ENCODE measurements around the gene TRAPPC4.
"Not testable (repeated sequence)": the region's sequence is repeated elsewhere in the genome, so short reads cannot be mapped to it uniquely, and the experiment has no call there.

TRAPPC4 gene

GRCh38 chr11:118975771-118976709 is 42.5 kb upstream of the TRAPPC4 start:
- H2AFZ ChIP-seq (ENCODE audit: low read depth, low read length), result no peak overlapping the region
- H3K27me3 ChIP-seq (ENCODE audit: insufficient read depth, low read length, poor library complexity), result no peaks in the 10 kb centered on the region
- H3K4me1 ChIP-seq (ENCODE audit: insufficient read depth, low read length), result no peaks in the 10 kb centered on the region
- DNase-seq (no peak), ATAC-seq (ENCODE audit: insufficient read depth, low read depth) (no peak)
- TF ChIP-seq, protein P1, sequence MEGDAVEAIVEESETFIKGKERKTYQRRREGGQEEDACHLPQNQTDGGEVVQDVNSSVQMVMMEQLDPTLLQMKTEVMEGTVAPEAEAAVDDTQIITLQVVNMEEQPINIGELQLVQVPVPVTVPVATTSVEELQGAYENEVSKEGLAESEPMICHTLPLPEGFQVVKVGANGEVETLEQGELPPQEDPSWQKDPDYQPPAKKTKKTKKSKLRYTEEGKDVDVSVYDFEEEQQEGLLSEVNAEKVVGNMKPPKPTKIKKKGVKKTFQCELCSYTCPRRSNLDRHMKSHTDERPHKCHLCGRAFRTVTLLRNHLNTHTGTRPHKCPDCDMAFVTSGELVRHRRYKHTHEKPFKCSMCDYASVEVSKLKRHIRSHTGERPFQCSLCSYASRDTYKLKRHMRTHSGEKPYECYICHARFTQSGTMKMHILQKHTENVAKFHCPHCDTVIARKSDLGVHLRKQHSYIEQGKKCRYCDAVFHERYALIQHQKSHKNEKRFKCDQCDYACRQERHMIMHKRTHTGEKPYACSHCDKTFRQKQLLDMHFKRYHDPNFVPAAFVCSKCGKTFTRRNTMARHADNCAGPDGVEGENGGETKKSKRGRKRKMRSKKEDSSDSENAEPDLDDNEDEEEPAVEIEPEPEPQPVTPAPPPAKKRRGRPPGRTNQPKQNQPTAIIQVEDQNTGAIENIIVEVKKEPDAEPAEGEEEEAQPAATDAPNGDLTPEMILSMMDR (IDR thresholded peaks at IDR 0.05; ENCODE audit: borderline replicate concordance, extremely low read depth, low read length, poor library complexity, severe bottlenecking), result no peak
- TF ChIP-seq EZH2 (IDR thresholded peaks at IDR 0.05; ENCODE audit: borderline replicate concordance, low read depth, low read length, severe bottlenecking), result no peak
- no peaks in the 10 kb centered on the region for H3K36me3 ChIP-seq (ENCODE audit: insufficient read depth, low read length)
- no peak overlapping the region for H3K4me3 ChIP-seq (ENCODE audit: low read depth in 1 of 2, low read length in 2 of 2)
- H3K9ac ChIP-seq (ENCODE audit: low read depth, low read length), result no peak overlapping the region
- no peaks in the 10 kb centered on the region for H4K20me1 ChIP-seq (ENCODE audit: insufficient read depth, low read length)
- no peak overlapping the region for H3K4me2 ChIP-seq (ENCODE audit: insufficient read depth, low read length)
- H3K9me3 ChIP-seq (ENCODE audit: insufficient read depth, low read length, severe bottlenecking), result no peaks in the 10 kb centered on the region
- no peaks in the 10 kb centered on the region for H3K79me2 ChIP-seq (ENCODE audit: insufficient read depth, low read length)
- no peak overlapping the region for H3K27ac ChIP-seq (ENCODE audit: low read length)

DNA sequence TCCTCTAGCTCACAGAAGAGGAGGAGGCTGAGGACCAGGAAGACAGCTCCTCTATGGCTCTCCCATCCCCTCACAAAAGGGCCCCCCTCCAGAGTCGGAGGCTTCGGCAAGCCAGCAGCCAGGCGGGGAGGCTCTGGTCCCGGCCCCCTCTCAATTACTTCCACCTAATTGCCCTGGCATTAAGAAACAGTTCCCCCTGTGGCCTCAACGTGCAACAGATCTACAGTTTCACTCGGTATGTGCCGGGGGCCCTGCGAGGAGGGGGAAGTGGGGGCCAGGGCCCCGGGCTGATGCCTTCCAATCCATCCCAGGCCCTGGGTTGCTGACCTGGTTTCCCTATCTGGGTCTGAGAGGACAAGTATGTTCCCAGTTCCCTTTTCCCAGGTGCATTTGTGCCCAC is 39.1 kb upstream of the TRAPPC4 start:
- H3K27ac ChIP-seq (ENCODE audit: low read length), result no peak overlapping the region
- H3K4me1 ChIP-seq (ENCODE audit: insufficient read depth, low read length), result no peaks in the 10 kb centered on the region
- H4K20me1 ChIP-seq (ENCODE audit: insufficient read depth, low read length), result no peaks in the 10 kb centered on the region
- H3K9me3 ChIP-seq (ENCODE audit: insufficient read depth, low read length, severe bottlenecking), result no peaks in the 10 kb centered on the region
- DNase-seq (no peak), ATAC-seq (ENCODE audit: insufficient read depth, low read depth) (peak; percentile 54; the same call in 1 of the 3 replicates)
- H3K4me3 ChIP-seq (ENCODE audit: low read depth in 1 of 2, low read length in 2 of 2), result no peak overlapping the region
- no peaks in the 10 kb centered on the region for H3K79me2 ChIP-seq (ENCODE audit: insufficient read depth, low read length)
- no peaks in the 10 kb centered on the region for H3K27me3 ChIP-seq (ENCODE audit: insufficient read depth, low read length, poor library complexity)
- no peak overlapping the region for H3K9ac ChIP-seq (ENCODE audit: low read depth, low read length)
- H2AFZ ChIP-seq (ENCODE audit: low read depth, low read length), result no peak overlapping the region
- H3K4me2 ChIP-seq (ENCODE audit: insufficient read depth, low read length), result no peak overlapping the region
- no peaks in the 10 kb centered on the region for H3K36me3 ChIP-seq (ENCODE audit: insufficient read depth, low read length)
- TF ChIP-seq EZH2 (IDR thresholded peaks at IDR 0.05; ENCODE audit: borderline replicate concordance, low read depth, low read length, severe bottlenecking), result no peak
- TF ChIP-seq, protein P1 (IDR thresholded peaks at IDR 0.05; ENCODE audit: borderline replicate concordance, extremely low read depth, low read length, poor library complexity, severe bottlenecking), result peak; percentile 14

GRCh38 chr11:118980191-118980881 is 38.2 kb upstream of the TRAPPC4 start:
- Histone ChIP-seq H3K27me3 (ENCODE audit: insufficient read depth, low read length, poor library complexity) (no peaks in the 10 kb centered on the region), H3K9me3 (ENCODE audit: insufficient read depth, low read length, severe bottlenecking) (no peaks in the 10 kb centered on the region), H3K4me3 (ENCODE audit: low read depth in 1 of 2, low read length in 2 of 2) (no peak overlapping the region), H2AFZ (ENCODE audit: low read depth, low read length) (no peak overlapping the region), H3K4me1 (ENCODE audit: insufficient read depth, low read length) (no peaks in the 10 kb centered on the region), H3K4me2 (ENCODE audit: insufficient read depth, low read length) (no peak overlapping the region), H3K9ac (ENCODE audit: low read depth, low read length) (no peak overlapping the region), H4K20me1 (ENCODE audit: insufficient read depth, low read length) (no peaks in the 10 kb centered on the region), H3K27ac (ENCODE audit: low read length) (no peak overlapping the region), H3K79me2 (ENCODE audit: insufficient read depth, low read length) (no peaks in the 10 kb centered on the region), H3K36me3 (ENCODE audit: insufficient read depth, low read length) (no peaks in the 10 kb centered on the region)
- TF ChIP-seq EZH2 (IDR thresholded peaks at IDR 0.05; ENCODE audit: borderline replicate concordance, low read depth, low read length, severe bottlenecking), result no peak
- TF ChIP-seq, protein P1 (IDR thresholded peaks at IDR 0.05; ENCODE audit: borderline replicate concordance, extremely low read depth, low read length, poor library complexity, severe bottlenecking), result no peak
- ATAC-seq (ENCODE audit: insufficient read depth, low read depth) (no peak), DNase-seq (no peak)

- H3K9me3 ChIP-seq (ENCODE audit: insufficient read depth, low read length, severe bottlenecking); H3K79me2 ChIP-seq (ENCODE audit: insufficient read depth, low read length); DNase-seq; H3K4me1 ChIP-seq (ENCODE audit: insufficient read depth, low read length); H3K27ac ChIP-seq (ENCODE audit: low read length); H3K27me3 ChIP-seq (ENCODE audit: insufficient read depth, low read length, poor library complexity); H3K9ac ChIP-seq (ENCODE audit: low read depth, low read length); H3K36me3 ChIP-seq (ENCODE audit: insufficient read depth, low read length); ATAC-seq (ENCODE audit: insufficient read depth, low read depth); H3K4me2 ChIP-seq (ENCODE audit: insufficient read depth, low read length); H3K4me3 ChIP-seq (ENCODE audit: low read depth in 1 of 2, low read length in 2 of 2); H2AFZ ChIP-seq (ENCODE audit: low read depth, low read length); H4K20me1 ChIP-seq (ENCODE audit: insufficient read depth, low read length): not testable (repeated sequence)
Observed at GRCh38 chr11:118984337-118984736, 34.2 kb upstream of the TRAPPC4 start.

All from DND-41 (cell line).